ENCODE measurements around the gene SP1. TPM values are rescaled to one million over a fixed set of nuclear protein-coding genes. Genes with fewer than 3 reads are reported as not detected.
"Not testable (repeated sequence)": the region's sequence is repeated elsewhere in the genome, so short reads cannot be mapped to it uniquely, and the experiment has no call there.

SP1 gene
- total RNA-seq, 4 donors from 2014 or later, result 68.0 to 80.5 (median 74.0) TPM

- peaks cover 0 to 67% of the 10 kb centered on the region in 2 donors for H3K36me3 ChIP-seq
- ATAC-seq, result no peak
- WGBS, 2 donors (ENCODE audit: low coverage in 1 of 2), result 100% methylated on average over 2 of the region's 5 CpGs; no CpG with 5 or more reads in 1 of the 2 donors
- no peaks in the 10 kb centered on the region for H3K27me3 ChIP-seq
- no peak overlapping the region for H3K4me3 ChIP-seq
- H3K4me1 ChIP-seq, result peaks cover 0 to 46% (median 17%) of the 10 kb centered on the region in 3 donors
- no peak for TF ChIP-seq POLR2A (IDR thresholded peaks at IDR 0.05)
- TF ChIP-seq CTCF (IDR thresholded peaks at IDR 0.05), result no peak
- no peak for TF ChIP-seq POLR2AphosphoS5 (IDR thresholded peaks at IDR 0.05)
- no peak for TF ChIP-seq EP300 (IDR thresholded peaks at IDR 0.05)
- no peaks in the 10 kb centered on the region for H3K9me3 ChIP-seq
- no peak overlapping the region for H3K27ac ChIP-seq
Observed at GRCh38 chr12:53410951-53411350, 31.0 kb downstream of the SP1 start.

- Histone ChIP-seq H3K27ac (peak overlapping the region in 3 of 4 donors; percentile 10 to 49 (median 28)), H3K9me3 (no peaks in the 10 kb centered on the region), H3K4me3 (no peak overlapping the region), H3K27me3 (no peaks in the 10 kb centered on the region), H3K4me1 (peaks cover 0 to 48% (median 18%) of the 10 kb centered on the region in 3 donors), H3K36me3 (peaks cover 0 to 40% of the 10 kb centered on the region in 2 donors)
- 38 to 49% methylated on average over 3 of the region's 3 CpGs for WGBS, 2 donors (ENCODE audit: low coverage in 1 of 2)
- no peak for TF ChIP-seq CTCF (IDR thresholded peaks at IDR 0.05)
- TF ChIP-seq POLR2A (IDR thresholded peaks at IDR 0.05), result no peak
- TF ChIP-seq EP300 (IDR thresholded peaks at IDR 0.05), result no peak
- no peak for TF ChIP-seq POLR2AphosphoS5 (IDR thresholded peaks at IDR 0.05)
- no peak for ATAC-seq
Observed at GRCh38 chr12:53413485-53414204, 33.7 kb downstream of the SP1 start.

- Histone ChIP-seq H3K4me1 (peaks cover 0 to 48% (median 18%) of the 10 kb centered on the region in 3 donors), H3K9me3 (no peaks in the 10 kb centered on the region), H3K4me3 (no peak overlapping the region), H3K27ac (peak overlapping the region in 3 of 4 donors; percentile 9 to 38 (median 35)), H3K36me3 (peaks cover 0 to 28% of the 10 kb centered on the region in 2 donors), H3K27me3 (no peaks in the 10 kb centered on the region)
- TF ChIP-seq POLR2A (IDR thresholded peaks at IDR 0.05) (no peak), POLR2AphosphoS5 (IDR thresholded peaks at IDR 0.05) (no peak), EP300 (IDR thresholded peaks at IDR 0.05) (no peak), CTCF (IDR thresholded peaks at IDR 0.05) (no peak)
- 14 to 32% methylated on average over 3 of the region's 3 CpGs for WGBS, 2 donors (ENCODE audit: low coverage in 1 of 2)
- ATAC-seq, result no peak
Observed at GRCh38 chr12:53414756-53415417, 34.9 kb downstream of the SP1 start.

- not testable (repeated sequence) for H3K9me3 ChIP-seq, ATAC-seq, H3K27me3 ChIP-seq, H3K4me3 ChIP-seq
- H3K36me3 ChIP-seq, result peaks cover 0 to 18% of the 10 kb centered on the region in 2 donors
- H3K27ac ChIP-seq, result peak overlapping the region in 3 of 4 donors; percentile 26 to 38 (median 35)
- 48 to 56% methylated on average over 2 of the region's 2 CpGs for WGBS, 2 donors (ENCODE audit: low coverage in 1 of 2)
- H3K4me1 ChIP-seq, result peaks cover 0 to 49% (median 18%) of the 10 kb centered on the region in 3 donors
Observed at GRCh38 chr12:53415752-53416389, 35.9 kb downstream of the SP1 start.

- not testable (repeated sequence) for H3K36me3 ChIP-seq, H3K27me3 ChIP-seq, H3K27ac ChIP-seq, ATAC-seq, H3K4me3 ChIP-seq, H3K9me3 ChIP-seq
- peaks cover 0 to 49% (median 14%) of the 10 kb centered on the region in 3 donors for H3K4me1 ChIP-seq
- 74% methylated on average over 9 of the region's 9 CpGs; no CpG with 5 or more reads in 1 of the 2 donors for WGBS, 2 donors (ENCODE audit: low coverage in 1 of 2)
Observed at GRCh38 chr12:53417291-53417816, 37.4 kb downstream of the SP1 start.
